ENCODE measurements around the gene CLEC2A.

GRCh38 chr12:9947674-9948073, 15.5 kb upstream of the CLEC2A start:
- TF ChIP-seq ZNF70 (CRISPR knock-in tag; IDR thresholded peaks at IDR 0.05) (no peak), ARNTL (CRISPR knock-in tag; IDR thresholded peaks at IDR 0.05; ENCODE audit: borderline replicate concordance, low read depth) (no peak), CREB5 (CRISPR knock-in tag; IDR thresholded peaks at IDR 0.05; ENCODE audit: low read depth) (no peak), PPARA (CRISPR knock-in tag; IDR thresholded peaks at IDR 0.05; ENCODE audit: borderline replicate concordance) (no peak), ZFP30 (CRISPR knock-in tag; IDR thresholded peaks at IDR 0.05) (no peak), OSR1 (CRISPR knock-in tag; IDR thresholded peaks at IDR 0.05) (no peak), TOX (CRISPR knock-in tag; IDR thresholded peaks at IDR 0.05; ENCODE audit: borderline replicate concordance) (no peak), TCF4 (CRISPR knock-in tag; IDR thresholded peaks at IDR 0.05; ENCODE audit: borderline replicate concordance) (no peak), CSDC2 (CRISPR knock-in tag; IDR thresholded peaks at IDR 0.05) (no peak), CSRNP3 (CRISPR knock-in tag; IDR thresholded peaks at IDR 0.05) (no peak)
